WTC11 (cell line): ENCODE data around the gene PSMD6. TPM values are rescaled to one million over a fixed set of nuclear protein-coding genes. Genes with fewer than 3 reads are reported as not detected.

Experiments
- ATAC-seq: fragments of 200-7000 bp; cut with Tn5 transposase; 2 replicates; pipeline ENCODE4 v1.10.0; 2021; ENCODE audit warnings: mild to moderate bottlenecking, moderate library complexity
- CTCF ChIA-PET: fragments of 300-600 bp; sonication (Branson Sonifier 250); formaldehyde crosslinking; loops from one replicate; lab custom pipeline; 2021; ENCODE audit warnings: antibody characterized with exemption; lab: Charles Lee
- POLR2A ChIA-PET: fragments of 350-600 bp; sonication (Branson Sonifier 250); formaldehyde crosslinking; loops from one replicate; lab custom pipeline; 2021; ENCODE audit warnings: antibody characterized with exemption; lab: Charles Lee
- DNase-seq: peaks from one replicate; pipeline ENCODE4 v3.0.0; 2021; ENCODE audit warnings: low spot score
- H3K27ac Mint-ChIP-seq: 2 replicates; pipeline ENCODE4 v1.8.0; 2021; ENCODE audit warnings: mixed read lengths
- H3K27me3 Mint-ChIP-seq: 2 replicates; pipeline ENCODE4 v1.8.0; 2021; ENCODE audit warnings: low read depth, mild to moderate bottlenecking, moderate library complexity, mixed read lengths
- H3K36me3 Mint-ChIP-seq: 2 replicates; pipeline ENCODE4 v1.8.0; 2021; ENCODE audit warnings: mixed read lengths
- H3K4me1 Mint-ChIP-seq: 2 replicates; pipeline ENCODE4 v1.8.0; 2022; ENCODE audit warnings: mixed read lengths
- H3K4me3 Mint-ChIP-seq: 2 replicates; pipeline ENCODE4 v1.8.0; 2021; ENCODE audit warnings: mild to moderate bottlenecking, moderate library complexity, mixed read lengths
- H3K9me3 Mint-ChIP-seq: 2 replicates; pipeline ENCODE4 v1.8.0; 2021; ENCODE audit warnings: mixed read lengths
- AR ChIP-seq: fragments of 250-450 bp; sonication (Bioruptor Pico); IDR thresholded peaks from 2 replicates; pipeline ENCODE4 v1.9.0; 2021; ENCODE audit warnings: mild to moderate bottlenecking
- E2F1 ChIP-seq: sonication (generic); formaldehyde crosslinking; IDR thresholded peaks from 2 replicates; pipeline ENCODE4 v1.8.0; 2022; ENCODE audit warnings: mild to moderate bottlenecking, missing genetic modification reagents
- ELF4 ChIP-seq: sonication (generic); formaldehyde crosslinking; IDR thresholded peaks from 2 replicates; pipeline ENCODE4 v1.8.1; 2022; ENCODE audit warnings: low read depth, mild to moderate bottlenecking, moderate library complexity, missing genetic modification reagents
- ESRRA ChIP-seq: sonication (generic); formaldehyde crosslinking; IDR thresholded peaks from 2 replicates; pipeline ENCODE4 v1.8.1; 2022; ENCODE audit warnings: mild to moderate bottlenecking, missing genetic modification reagents, borderline replicate concordance
- FOXP1 ChIP-seq: sonication (generic); formaldehyde crosslinking; IDR thresholded peaks from 2 replicates; pipeline ENCODE4 v1.8.0; 2022; ENCODE audit warnings: missing genetic modification reagents, mild to moderate bottlenecking, moderate library complexity, borderline replicate concordance
- HMGA2 ChIP-seq: fragments of 250-450 bp; sonication (Bioruptor Pico); IDR thresholded peaks from 2 replicates; pipeline ENCODE4 v1.4.0; 2021; ENCODE audit warnings: mild to moderate bottlenecking, moderate library complexity
- JUN ChIP-seq: sonication (generic); formaldehyde crosslinking; IDR thresholded peaks from 2 replicates; pipeline ENCODE4 v1.8.0; 2023; ENCODE audit warnings: mild to moderate bottlenecking, missing genetic modification reagents
- KAT7 ChIP-seq: sonication (generic); formaldehyde crosslinking; IDR thresholded peaks from 2 replicates; pipeline ENCODE4 v1.8.1; 2023; ENCODE audit warnings: missing genetic modification reagents, mild to moderate bottlenecking, borderline replicate concordance
- MAX ChIP-seq: sonication (generic); formaldehyde crosslinking; IDR thresholded peaks from 2 replicates; pipeline ENCODE4 v1.8.0; 2022; ENCODE audit warnings: mild to moderate bottlenecking, missing genetic modification reagents
- OVOL2 ChIP-seq: fragments of 250-450 bp; sonication (Bioruptor Pico); IDR thresholded peaks from 2 replicates; pipeline ENCODE4 v1.9.0; 2021; ENCODE audit warnings: mild to moderate bottlenecking, borderline replicate concordance
- RORB ChIP-seq: fragments of 250-450 bp; sonication (Bioruptor Pico); IDR thresholded peaks from 2 replicates; pipeline ENCODE4 v1.9.0; 2021; ENCODE audit warnings: mild to moderate bottlenecking
- SMAD3 ChIP-seq: sonication (generic); formaldehyde crosslinking; IDR thresholded peaks from 2 replicates; pipeline ENCODE4 v1.8.0; 2022; ENCODE audit warnings: missing genetic modification reagents, mild to moderate bottlenecking, borderline replicate concordance
- SMAD4 ChIP-seq: sonication (generic); formaldehyde crosslinking; IDR thresholded peaks from 2 replicates; pipeline ENCODE4 v1.8.0; 2022; ENCODE audit warnings: mild to moderate bottlenecking, missing genetic modification reagents
- SOX15 ChIP-seq: fragments of 250-450 bp; sonication (Bioruptor Pico); IDR thresholded peaks from 2 replicates; pipeline ENCODE4 v1.9.0; 2021; ENCODE audit warnings: mild to moderate bottlenecking
- STAT6 ChIP-seq: sonication (generic); formaldehyde crosslinking; conservative IDR thresholded peaks from 2 replicates; pipeline ENCODE4 v1.8.1; 2023; ENCODE audit warnings: mild to moderate bottlenecking, low read depth, missing genetic modification reagents, moderate library complexity
- TEAD4 ChIP-seq: sonication (generic); formaldehyde crosslinking; IDR thresholded peaks from 2 replicates; pipeline ENCODE4 v1.8.0; 2022; ENCODE audit warnings: mild to moderate bottlenecking, missing genetic modification reagents
- ZBTB21 ChIP-seq: sonication (generic); formaldehyde crosslinking; IDR thresholded peaks from 2 replicates; pipeline ENCODE4 v1.8.1; 2023; ENCODE audit warnings: mild to moderate bottlenecking, missing genetic modification reagents, borderline replicate concordance
- ZNF138 ChIP-seq: sonication (generic); formaldehyde crosslinking; conservative IDR thresholded peaks from 2 replicates; pipeline ENCODE4 v1.8.1; 2022; ENCODE audit warnings: mild to moderate bottlenecking, moderate library complexity, missing genetic modification reagents
- ZNF512 ChIP-seq: sonication (generic); formaldehyde crosslinking; IDR thresholded peaks from 2 replicates; pipeline ENCODE4 v1.8.1; 2022; ENCODE audit warnings: missing genetic modification reagents, borderline replicate concordance
- total RNA-seq: library from RNA; stranded (reverse); gene quantifications from 3 replicates; pipeline ENCODE4 v1.2.3, GENCODE V29; 2021

Gene PSMD6
- total RNA-seq, 1 experiment from 2014 or later: 105 TPM

- POLR2A ChIA-PET: no interaction called here
Measured at GRCh38 chr3:64067506-64068346, 44.4 kb upstream of the PSMD6 start.

GRCh38 chr3:64064804-64065203 is 41.5 kb upstream of the PSMD6 start:
- TF ChIP-seq JUN (CRISPR knock-in tag) (no peak), ZNF512 (CRISPR knock-in tag) (no peak)
- POLR2A ChIA-PET: no interaction called here
- peaks cover 38% of the 10 kb centered on the region for H3K27me3 Mint-ChIP-seq
- no peaks in the 10 kb centered on the region for H3K36me3 Mint-ChIP-seq
- H3K4me3 Mint-ChIP-seq: no peak overlapping the region
- H3K27ac Mint-ChIP-seq: no peak overlapping the region
- ATAC-seq (no peak), DNase-seq (no peak)
- CTCF ChIA-PET: no interaction called here
- H3K4me1 Mint-ChIP-seq: peaks cover 26% of the 10 kb centered on the region
- H3K9me3 Mint-ChIP-seq: no peaks in the 10 kb centered on the region

More at GRCh38 chr3:64067506-64068346, 44.4 kb upstream of the PSMD6 start:
- CTCF ChIA-PET: no interaction called here
- ATAC-seq (no peak), DNase-seq (no peak)
- H3K4me3 Mint-ChIP-seq: no peak overlapping the region
- no peaks in the 10 kb centered on the region for H3K36me3 Mint-ChIP-seq
- TF ChIP-seq SMAD3 (no peak), KAT7 (CRISPR knock-in tag) (no peak), ZBTB21 (CRISPR knock-in tag) (no peak), STAT6 (CRISPR knock-in tag) (no peak), E2F1 (no peak), MAX (no peak), TEAD4 (CRISPR knock-in tag) (no peak), ZNF138 (no peak), ESRRA (CRISPR knock-in tag) (no peak), HMGA2 (CRISPR knock-in tag) (no peak), SOX15 (no peak), SMAD4 (no peak), OVOL2 (CRISPR knock-in tag) (no peak)
- H3K27me3 Mint-ChIP-seq: peaks cover 21% of the 10 kb centered on the region
- peaks cover 19% of the 10 kb centered on the region for H3K4me1 Mint-ChIP-seq
- no peaks in the 10 kb centered on the region for H3K9me3 Mint-ChIP-seq
- H3K27ac Mint-ChIP-seq: no peak overlapping the region

GRCh38 chr3:64063983-64064438 is 40.7 kb upstream of the PSMD6 start:
- H3K4me1 Mint-ChIP-seq: peaks cover 26% of the 10 kb centered on the region
- no peak for TF ChIP-seq AR
- no peak for TF ChIP-seq FOXP1 (CRISPR knock-in tag)
- no peak for TF ChIP-seq RORB
- no peak for TF ChIP-seq ELF4 (CRISPR knock-in tag)
- ChIA-PET POLR2A (no interaction called here), CTCF (no interaction called here)
- no peaks in the 10 kb centered on the region for H3K36me3 Mint-ChIP-seq
- ATAC-seq: no peak
- H3K4me3 Mint-ChIP-seq: no peak overlapping the region; the same call in 1 of the 2 replicates
- DNase-seq: no peak
- no peak overlapping the region for H3K27ac Mint-ChIP-seq
- H3K27me3 Mint-ChIP-seq: peaks cover 38% of the 10 kb centered on the region
- H3K9me3 Mint-ChIP-seq: no peaks in the 10 kb centered on the region
